ENCODE measurements around the gene DMBX1. TPM values are rescaled to one million over a fixed set of nuclear protein-coding genes. Genes with fewer than 3 reads are reported as not detected.

Gene DMBX1
- polyA plus RNA-seq, 1 of the 3 experiments (the other 2 are of a cell fraction), result not detected

GRCh38 chr1:46515576-46515975 lies 25.9 kb downstream of the DMBX1 start:
- 93% methylated on average over 6 of the region's 6 CpGs for WGBS (ENCODE audit: low lambda C conversion rate)
- POLR2A ChIA-PET, result no interaction called here

GRCh38 chr1:46516200-46516950 lies 26.7 kb downstream of the DMBX1 start:
- DNase-seq, result no peak
- H3K9me3 ChIP-seq, result no peaks in the 10 kb centered on the region
- H3F3A ChIP-seq (replicated peaks; ENCODE audit: insufficient read depth), result peaks cover 12% of the 10 kb centered on the region
- H3K4me2 ChIP-seq, result no peak overlapping the region
- no peaks in the 10 kb centered on the region for H3K27me3 ChIP-seq (ENCODE audit: insufficient read depth)
- 91% methylated on average over 12 of the region's 12 CpGs for WGBS (ENCODE audit: low lambda C conversion rate)
- no peak overlapping the region for H3K27ac ChIP-seq (ENCODE audit: low read depth in 2 of 2, low read length in 1 of 2)
- H3K79me2 ChIP-seq (ENCODE audit: insufficient read depth), result no peaks in the 10 kb centered on the region
- no peak overlapping the region for H3K4me3 ChIP-seq (ENCODE audit: low read depth in 2 of 2, low read length in 1 of 2)
- no peaks in the 10 kb centered on the region for H4K20me1 ChIP-seq (ENCODE audit: insufficient read depth)
- H3K9me2 ChIP-seq, result no peaks in the 10 kb centered on the region
- H3K36me3 ChIP-seq (replicated peaks in 1 of 2; ENCODE audit: control insufficient read depth in 1 of 2, insufficient read depth in 2 of 2, low read length in 1 of 2), result no peaks in the 10 kb centered on the region
- H3K4me1 ChIP-seq (ENCODE audit: control insufficient read depth in 1 of 2, insufficient read depth in 2 of 2, low read depth in 1 of 2, low read length in 1 of 2), result peaks cover 12 to 22% of the 10 kb centered on the region in 2 experiments; a peak in 3 of 4 replicates
- H2AFZ ChIP-seq (ENCODE audit: low read depth), result no peak overlapping the region
- TF ChIP-seq NRF1 (IDR thresholded peaks at IDR 0.05; ENCODE audit: low read depth, low read length), result no peak
- no peak for TF ChIP-seq SIN3A (IDR thresholded peaks at IDR 0.05; ENCODE audit: borderline replicate concordance, low read depth, low read length)
- TF ChIP-seq FOSL2 (IDR thresholded peaks at IDR 0.05; ENCODE audit: borderline replicate concordance, low read depth), result no peak
- no peak for TF ChIP-seq FOXM1 (IDR thresholded peaks at IDR 0.05; ENCODE audit: low read depth)
- no peak for TF ChIP-seq USF2 (IDR thresholded peaks at IDR 0.05; ENCODE audit: borderline replicate concordance, low read depth, low read length)
- no peak for TF ChIP-seq TEAD4 (IDR thresholded peaks at IDR 0.05; ENCODE audit: borderline replicate concordance, insufficient read depth)
- TF ChIP-seq RCOR1 (IDR thresholded peaks at IDR 0.05; ENCODE audit: low read length), result no peak
- no peak overlapping the region for H3K9ac ChIP-seq
- ChIA-PET POLR2A (interaction anchor here (0.9 kb wide), 1 partner anchor 11 kb away, joined by 4 read pairs; no protein-coding TSS in a partner anchor), CTCF (interaction anchor here (1.0 to 5.9 kb wide), 5 partner anchors 9 to 71 kb away, joined by 4 to 38 read pairs (median 4); no protein-coding TSS in a partner anchor)

More at GRCh38 chr1:46515576-46515975, 25.9 kb downstream of the DMBX1 start:
- CTCF ChIA-PET, result interaction anchor here (1.0 to 5.9 kb wide), 4 partner anchors 13 to 70 kb away, joined by 3 to 38 read pairs (median 14); no protein-coding TSS in a partner anchor
- Histone ChIP-seq H3K79me2 (ENCODE audit: insufficient read depth) (no peaks in the 10 kb centered on the region), H3K27ac (ENCODE audit: low read depth in 2 of 2, low read length in 1 of 2) (no peak overlapping the region), H3K9me3 (no peaks in the 10 kb centered on the region), H3K9ac (no peak overlapping the region), H3K27me3 (ENCODE audit: insufficient read depth) (no peaks in the 10 kb centered on the region), H3K9me2 (no peaks in the 10 kb centered on the region), H3K4me3 (ENCODE audit: low read depth in 2 of 2, low read length in 1 of 2) (no peak overlapping the region), H4K20me1 (ENCODE audit: insufficient read depth) (no peaks in the 10 kb centered on the region), H3K36me3 (replicated peaks in 1 of 2; ENCODE audit: control insufficient read depth in 1 of 2, insufficient read depth in 2 of 2, low read length in 1 of 2) (no peaks in the 10 kb centered on the region), H3K4me2 (no peak overlapping the region), H3F3A (replicated peaks; ENCODE audit: insufficient read depth) (peaks cover 4% of the 10 kb centered on the region), H2AFZ (ENCODE audit: low read depth) (no peak overlapping the region), H3K4me1 (ENCODE audit: control insufficient read depth in 1 of 2, insufficient read depth in 2 of 2, low read depth in 1 of 2, low read length in 1 of 2) (peaks cover 12 to 14% of the 10 kb centered on the region in 2 experiments; a peak in 3 of 4 replicates)
- TF ChIP-seq IRF3 (IDR thresholded peaks at IDR 0.05; ENCODE audit: low read depth, low read length) (no peak), SMC3 (IDR thresholded peaks at IDR 0.05; ENCODE audit: low read depth, low read length) (no peak), TCF12 (IDR thresholded peaks at IDR 0.05) (no peak), USF1 (IDR thresholded peaks at IDR 0.05; ENCODE audit: borderline replicate concordance, low read depth) (no peak), NFIC (IDR thresholded peaks at IDR 0.05; ENCODE audit: borderline replicate concordance) (no peak), GABPA (IDR thresholded peaks at IDR 0.05; ENCODE audit: low read depth) (no peak), RFX5 (IDR thresholded peaks at IDR 0.05; ENCODE audit: low read length) (no peak), EP300 (IDR thresholded peaks at IDR 0.05; ENCODE audit: borderline replicate concordance in 1 of 2, low read depth in 1 of 2, low read length in 1 of 2) (no peak), TAF1 (IDR thresholded peaks at IDR 0.05; ENCODE audit: borderline replicate concordance, low read depth, low read length) (no peak), JUND (IDR thresholded peaks at IDR 0.05) (no peak), RAD21 (IDR thresholded peaks at IDR 0.05; ENCODE audit: low read length) (no peak), YY1 (IDR thresholded peaks at IDR 0.05; ENCODE audit: low read depth) (no peak), SIN3A (IDR thresholded peaks at IDR 0.05; ENCODE audit: borderline replicate concordance, low read depth, low read length) (no peak)
- DNase-seq, result no peak
